Endometrial microvascular endothelial cells (primary cell): ENCODE data around the gene FIS1. TPM values are rescaled to one million over a fixed set of nuclear protein-coding genes. Genes with fewer than 3 reads are reported as not detected.
"Not testable (repeated sequence)": the region's sequence is repeated elsewhere in the genome, so short reads cannot be mapped to it uniquely, and the experiment has no call there.

Experiments
- in situ Hi-C: cut with HindIII; loops from 2 replicates; pipeline ENCODE4 v1.10.0; 2017; ENCODE audit warnings: low sequenced_read_pairs, low pct_unique_long_range_greater_than_20kb; ENCODE audit errors: inconsistent ontology term
- total RNA-seq: library from RNA; depleted of rRNA; stranded (reverse); fragments of >200 nt; gene quantifications from one replicate; pipeline ENCODE4 v1.2.3, GENCODE V29; 2015; ENCODE audit errors: inconsistent ontology term

Gene FIS1
- 240 TPM for total RNA-seq

DNA sequence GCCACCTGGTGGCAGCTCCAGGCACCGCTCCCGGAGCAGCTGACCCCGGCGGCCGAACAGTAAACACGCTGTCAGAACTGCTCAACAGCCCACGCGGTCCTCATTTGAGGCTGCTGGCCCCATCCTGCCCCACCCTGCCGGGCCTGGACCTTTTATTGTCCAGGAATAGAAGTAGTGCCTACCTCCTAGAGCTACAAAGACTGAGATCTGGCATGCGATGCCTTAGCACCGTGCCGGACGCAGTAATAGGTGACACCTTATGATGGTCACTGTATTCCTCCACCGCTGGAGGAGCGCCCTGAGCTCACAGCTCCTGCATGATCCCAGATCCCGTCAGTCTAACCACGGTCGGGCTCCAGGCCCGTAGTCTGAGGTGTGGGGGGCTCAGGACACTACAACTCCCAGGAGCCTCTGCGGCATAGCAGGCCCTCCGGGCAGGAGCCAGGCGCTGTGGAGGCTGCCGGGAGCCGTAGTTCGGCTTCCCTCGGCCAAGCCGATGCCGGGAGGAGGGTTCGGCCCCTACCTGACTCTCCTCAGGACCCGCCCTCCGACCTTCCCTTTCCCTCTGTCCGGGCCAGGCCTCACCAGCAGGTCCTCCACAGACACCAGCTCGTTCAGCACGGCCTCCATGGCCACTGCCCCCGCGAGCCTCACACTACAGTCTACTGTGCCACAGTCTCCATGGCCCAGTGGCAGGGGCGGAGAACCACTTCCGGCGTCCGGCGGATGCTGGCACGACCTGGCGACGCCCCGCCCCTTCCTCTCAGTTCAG is at the start of gene FIS1:
TSS of gene FIS1 (minus strand) at position 707 of the 772 bp plus-strand sequence. CDS start at position 630, 77 bp downstream.
- in situ Hi-C loops = no loop called here

DNA sequence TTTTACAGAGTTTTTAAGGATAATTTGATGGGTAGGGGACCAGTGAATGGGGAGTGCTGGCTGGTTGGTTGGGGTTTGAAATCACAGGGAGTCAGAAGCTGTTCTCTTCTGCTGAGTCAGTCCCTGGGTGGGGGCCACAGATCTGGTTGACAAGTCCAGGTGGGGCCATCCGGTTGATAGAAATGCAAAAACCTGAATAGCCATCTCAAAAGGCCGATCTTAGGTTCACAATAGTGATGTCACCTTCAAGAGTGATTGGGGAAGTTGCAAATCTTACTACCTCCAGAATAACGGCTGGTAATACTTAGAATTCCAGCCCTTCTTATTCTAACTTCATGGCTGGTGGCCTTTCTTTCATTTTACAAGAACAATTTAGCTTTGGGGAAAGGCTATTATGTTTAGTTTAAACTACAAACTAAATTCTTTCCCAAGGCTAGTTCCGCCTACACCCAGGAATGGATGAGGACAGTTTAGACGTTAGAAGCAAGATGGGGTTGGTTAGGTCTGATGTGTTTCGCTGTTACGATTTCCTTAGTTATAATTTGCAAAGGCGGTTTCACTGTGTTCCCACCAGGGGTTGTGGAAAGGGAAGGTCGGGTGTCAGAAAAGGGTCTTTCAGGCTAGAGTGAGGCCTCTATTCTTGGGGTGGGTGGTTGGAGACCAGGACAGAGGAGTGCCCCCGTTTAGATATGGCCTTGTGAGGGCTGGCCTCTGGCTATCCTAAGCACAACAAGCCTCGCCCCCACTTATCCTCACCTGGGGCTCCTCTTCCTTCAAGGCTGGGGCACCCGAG is 49.4 kb upstream of the FIS1 start:
- in situ Hi-C loops = no loop called here

- in situ Hi-C loops = not testable (repeated sequence)
These were observed 48.5 kb upstream of the FIS1 start for GRCh38 chr7:101293069-101294021.

- in situ Hi-C loops = not testable (repeated sequence)
These were observed 47.7 kb upstream of the FIS1 start for GRCh38 chr7:101292566-101292965.

GRCh38 chr7:101290186-101291037 is 45.5 kb upstream of the FIS1 start:
- in situ Hi-C loops = not testable (repeated sequence)

DNA sequence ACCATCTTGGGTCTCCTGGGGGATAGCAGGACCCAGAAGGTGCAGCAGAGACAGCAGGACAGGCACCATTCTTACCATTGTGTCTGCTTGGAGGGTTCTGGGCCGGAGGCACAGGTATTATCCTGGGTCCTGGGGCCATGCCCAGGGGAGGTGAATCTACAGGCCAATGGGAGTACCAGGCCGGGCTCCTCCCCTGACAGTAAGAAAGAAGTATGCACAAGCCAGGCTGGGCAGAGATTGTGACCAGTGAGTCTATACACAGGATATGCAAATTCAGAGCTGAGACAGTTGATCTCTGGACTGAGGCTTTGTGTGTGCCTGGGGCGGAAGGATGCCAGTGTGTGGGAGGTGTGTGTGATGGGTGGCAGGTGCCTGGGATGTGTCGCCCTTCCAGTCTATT is 44.8 kb upstream of the FIS1 start:
- in situ Hi-C loops = not testable (repeated sequence)

GRCh38 chr7:101288439-101288838 is 43.6 kb upstream of the FIS1 start:
- in situ Hi-C loops = no loop called here

- in situ Hi-C loops = no loop called here
These were observed 42.2 kb upstream of the FIS1 start for GRCh38 chr7:101287032-101287431.

- in situ Hi-C loops = not testable (repeated sequence)
These were observed 41.0 kb upstream of the FIS1 start for GRCh38 chr7:101285880-101286279.

DNA sequence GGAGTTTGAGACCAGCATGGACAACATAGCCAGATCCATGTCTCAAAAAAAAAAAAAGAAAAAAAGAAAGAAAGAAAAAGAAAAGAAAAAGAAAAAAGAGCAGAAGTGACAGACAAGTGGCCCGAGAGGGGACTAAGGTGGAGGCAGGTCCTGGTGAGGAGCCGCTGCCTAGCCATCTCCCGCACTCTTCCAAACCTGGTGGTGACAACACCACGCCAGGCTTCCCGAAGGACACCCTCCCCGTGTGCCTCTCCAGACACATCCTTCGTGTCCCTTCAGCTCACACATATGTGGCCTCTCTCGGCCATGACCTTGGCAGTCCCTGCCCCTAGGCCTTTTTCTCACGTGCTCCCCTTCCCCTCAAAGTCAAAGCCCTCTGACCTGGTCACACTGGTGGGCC is 40.3 kb upstream of the FIS1 start:
- in situ Hi-C loops = no loop called here

DNA sequence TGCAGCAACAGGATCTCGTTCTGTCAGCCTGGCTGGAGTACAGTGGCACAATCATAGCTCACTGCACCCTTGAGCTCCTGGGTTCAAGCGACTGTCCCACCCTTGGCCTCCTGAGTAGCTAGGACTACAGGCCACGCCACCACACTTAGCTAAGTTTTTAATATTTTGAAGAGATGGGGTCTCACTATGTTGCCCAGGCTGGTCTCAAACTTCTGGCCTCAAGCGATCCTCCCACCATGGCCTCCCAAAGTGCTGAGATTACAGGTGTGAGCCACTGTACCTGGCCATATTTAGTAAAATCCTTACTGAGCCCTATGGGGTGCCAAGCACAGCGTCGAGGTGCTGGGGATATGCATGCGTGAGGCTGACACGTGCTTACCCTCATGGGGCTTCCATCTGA is 36.0 kb upstream of the FIS1 start:
- in situ Hi-C loops = not testable (repeated sequence)

DNA sequence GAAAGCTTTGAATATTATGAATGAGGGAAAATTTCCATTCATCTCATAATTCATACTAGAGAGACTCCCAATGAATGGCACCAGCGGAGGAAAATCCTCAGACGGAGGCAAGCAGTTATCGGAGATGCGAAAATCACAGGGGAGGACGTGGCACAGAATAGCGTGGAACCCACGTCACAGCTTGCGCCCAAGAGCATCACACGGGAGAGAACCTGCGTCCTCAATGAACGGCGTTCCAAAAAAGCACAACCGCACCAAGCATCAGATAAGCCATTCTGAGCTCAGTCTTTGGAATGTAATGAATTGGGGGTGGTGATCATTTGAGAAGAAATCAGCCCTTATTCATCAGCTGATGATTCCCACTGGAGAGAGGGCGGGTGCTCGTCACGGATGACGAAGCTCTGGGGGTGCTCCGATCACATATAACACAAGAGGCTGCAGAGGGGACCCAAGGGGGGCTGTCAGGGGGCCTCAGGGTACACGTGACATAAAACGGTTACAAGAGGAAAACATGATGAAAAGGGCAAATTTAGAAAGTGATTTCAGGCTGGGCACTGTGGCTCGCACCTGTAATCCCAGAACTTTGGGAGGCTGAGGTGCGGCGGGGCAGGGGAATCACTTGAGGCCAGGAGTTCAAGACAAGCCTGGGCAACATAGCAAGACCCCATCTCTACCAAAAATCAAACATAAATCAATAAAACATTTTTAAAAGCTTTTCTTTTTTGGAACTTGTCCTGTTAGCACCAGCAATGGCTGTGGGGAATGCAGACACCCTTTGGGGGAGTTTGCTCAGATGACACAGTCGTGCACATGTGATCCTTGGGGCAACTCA is 33.8 kb upstream of the FIS1 start:
- in situ Hi-C loops = no loop called here

GRCh38 chr7:101277155-101277554 is 32.3 kb upstream of the FIS1 start:
- in situ Hi-C loops = no loop called here

GRCh38 chr7:101273206-101273605 is 28.3 kb upstream of the FIS1 start:
- in situ Hi-C loops = no loop called here

DNA sequence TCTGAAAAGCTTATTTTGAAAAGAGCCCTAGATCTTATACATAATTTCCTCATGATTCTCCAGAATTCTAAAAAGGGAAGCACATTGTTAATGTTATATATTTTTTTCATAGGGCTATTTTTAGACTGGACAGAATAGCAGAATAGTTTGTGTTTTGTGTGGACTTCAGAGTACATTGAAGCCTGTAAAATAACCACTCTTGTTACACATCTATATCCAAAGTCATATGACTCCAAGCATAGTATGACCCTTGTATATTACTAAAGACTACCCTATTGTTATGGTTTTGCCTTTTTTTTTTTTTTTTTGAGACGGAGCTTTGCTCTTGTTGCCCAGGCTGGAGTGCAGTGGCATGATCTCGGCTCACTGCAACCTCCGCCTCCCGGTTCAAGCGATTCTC is 26.1 kb upstream of the FIS1 start:
- in situ Hi-C loops = no loop called here

- in situ Hi-C loops = no loop called here
These were observed 24.8 kb upstream of the FIS1 start for GRCh38 chr7:101269664-101270063.
